Measurements from ENCODE around the gene HOXB7. TPM values are rescaled to one million over a fixed set of nuclear protein-coding genes. Genes with fewer than 3 reads are reported as not detected.

Gene HOXB7
- total RNA-seq, 1 donor from 2014 or later: 2.4 TPM

GRCh38 chr17:48592057-48592514, 18.7 kb downstream of the HOXB7 start:
- H3K27ac ChIP-seq: peak overlapping the region; percentile 81
- H3K36me3 ChIP-seq: peaks cover 5% of the 10 kb centered on the region
- H3K27me3 ChIP-seq (ENCODE audit: low read depth): peaks cover 84% of the 10 kb centered on the region
- TF ChIP-seq CTCF (IDR thresholded peaks at IDR 0.05): no peak
- H3K9me3 ChIP-seq: no peaks in the 10 kb centered on the region
- DNase-seq (no peak), ATAC-seq (no peak)
- intact Hi-C loops (cut with DNase I): no loop called here
- H3K4me3 ChIP-seq: peak overlapping the region; percentile 63
- peaks cover 32% of the 10 kb centered on the region for H3K4me1 ChIP-seq

GRCh38 chr17:48591255-48592056, 19.4 kb downstream of the HOXB7 start:
- H3K4me1 ChIP-seq: peaks cover 36% of the 10 kb centered on the region
- H3K9me3 ChIP-seq: no peaks in the 10 kb centered on the region
- H3K4me3 ChIP-seq: peak overlapping the region; percentile 63
- H3K36me3 ChIP-seq: peaks cover 5% of the 10 kb centered on the region
- DNase-seq (no peak), ATAC-seq (no peak)
- intact Hi-C loops (cut with DNase I): no loop called here
- peak overlapping the region; percentile 81 for H3K27ac ChIP-seq
- TF ChIP-seq CTCF (IDR thresholded peaks at IDR 0.05): no peak
- H3K27me3 ChIP-seq (ENCODE audit: low read depth): peaks cover 84% of the 10 kb centered on the region

- intact Hi-C loops (cut with DNase I): no loop called here
- no peak for ATAC-seq
- no peak for DNase-seq
- Histone ChIP-seq H3K27me3 (ENCODE audit: low read depth) (peaks cover 84% of the 10 kb centered on the region), H3K4me1 (peaks cover 37% of the 10 kb centered on the region), H3K27ac (peak overlapping the region; percentile 81), H3K4me3 (peak overlapping the region; percentile 63), H3K36me3 (peaks cover 5% of the 10 kb centered on the region), H3K9me3 (no peaks in the 10 kb centered on the region)
- TF ChIP-seq CTCF (IDR thresholded peaks at IDR 0.05): no peak
Measured at GRCh38 chr17:48590607-48591161, 20.1 kb downstream of the HOXB7 start.

- TF ChIP-seq CTCF (IDR thresholded peaks at IDR 0.05): no peak
Measured at GRCh38 chr17:48589831-48590606, 20.8 kb downstream of the HOXB7 start, which contains the start of gene HOXB3. Gene HOXB3, minus strand, starts transcription at chr17:48590241. Its CDS starts 37,767 bp downstream, at chr17:48552474.

GRCh38 chr17:48589060-48589830, 21.6 kb downstream of the HOXB7 start:
- no peak for TF ChIP-seq CTCF (IDR thresholded peaks at IDR 0.05)
- ATAC-seq (no peak), DNase-seq (no peak)
- H3K27ac ChIP-seq: peak overlapping the region; percentile 81
- peaks cover 43% of the 10 kb centered on the region for H3K4me1 ChIP-seq
- peak overlapping the region; percentile 63 for H3K4me3 ChIP-seq
- intact Hi-C loops (cut with DNase I): no loop called here
- no peaks in the 10 kb centered on the region for H3K9me3 ChIP-seq
- no peaks in the 10 kb centered on the region for H3K36me3 ChIP-seq
- H3K27me3 ChIP-seq (ENCODE audit: low read depth): peaks cover 77% of the 10 kb centered on the region

More at GRCh38 chr17:48589831-48590606, 20.8 kb downstream of the HOXB7 start, which contains the start of gene HOXB3:
- intact Hi-C loops (cut with DNase I): no loop called here
- ATAC-seq (no peak), DNase-seq (no peak)
- Histone ChIP-seq H3K36me3 (peaks cover under 1% of the 10 kb centered on the region), H3K4me1 (peaks cover 41% of the 10 kb centered on the region), H3K4me3 (peak within 1 kb of the TSS; percentile 63), H3K27ac (peak within 1 kb of the TSS; percentile 81), H3K9me3 (no peaks in the 10 kb centered on the region), H3K27me3 (ENCODE audit: low read depth) (peaks cover 80% of the 10 kb centered on the region)
